ENCODE data around the gene MINK1. TPM values are rescaled to one million over a fixed set of nuclear protein-coding genes. Genes with fewer than 3 reads are reported as not detected.

The MINK1 gene
- total RNA-seq, 1 experiment from 2014 or later, result 105 TPM

- TF ChIP-seq ZNF512 (CRISPR knock-in tag; IDR thresholded peaks at IDR 0.05; ENCODE audit: borderline replicate concordance) (no peak), ESRRA (CRISPR knock-in tag; IDR thresholded peaks at IDR 0.05; ENCODE audit: borderline replicate concordance) (peak; percentile 67; the same call in 1 of the 2 replicates)
Measured at GRCh38 chr17:4880857-4881256, 47.7 kb downstream of the MINK1 start (continued).

DNA sequence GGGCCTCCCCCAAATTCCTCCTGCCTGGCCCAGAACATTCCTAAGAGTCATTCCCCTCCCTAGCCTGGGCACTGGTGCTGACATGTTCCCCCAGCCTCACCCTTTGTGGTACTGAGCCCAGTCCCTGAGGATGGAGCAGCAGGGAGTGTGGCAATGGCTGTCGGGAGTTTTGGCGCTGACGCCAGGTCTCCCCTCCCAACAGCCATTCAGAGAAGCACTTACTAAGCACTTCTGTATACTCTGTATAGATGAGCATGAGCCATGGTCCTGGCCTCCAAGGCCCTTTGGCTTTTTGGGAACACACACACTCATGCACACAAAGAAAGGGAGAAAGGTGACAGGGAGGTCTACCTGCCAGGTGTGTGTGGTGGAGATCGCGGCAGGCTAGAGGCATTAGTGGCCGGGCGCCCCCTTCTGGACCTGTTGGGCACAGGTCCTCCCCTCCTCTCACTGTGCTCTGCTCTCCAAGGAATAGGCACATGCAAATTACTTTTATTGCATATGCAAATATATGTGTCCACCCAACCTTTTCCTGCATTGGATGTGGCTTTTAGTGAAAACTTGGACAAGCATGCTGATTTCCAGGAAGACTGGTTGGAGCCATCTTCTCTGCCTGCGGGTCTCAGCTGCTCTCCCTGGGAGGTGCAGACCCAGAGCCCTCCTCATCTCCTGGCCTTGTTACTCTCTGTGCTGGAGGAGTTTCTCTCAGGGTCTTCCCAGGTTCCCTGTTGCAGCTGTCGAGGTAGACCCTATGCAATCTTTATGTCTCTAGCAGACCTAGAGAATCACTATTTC lies 48.8 kb downstream of the MINK1 start:
- H3K27ac Mint-ChIP-seq, result peak overlapping the region; percentile 83
- peaks cover 13% of the 10 kb centered on the region for H3K4me1 Mint-ChIP-seq
- no peaks in the 10 kb centered on the region for H3K27me3 Mint-ChIP-seq (ENCODE audit: low read depth)
- no peak overlapping the region for H3K4me3 Mint-ChIP-seq
- ATAC-seq, result peak; percentile 96
- ChIA-PET POLR2A (no interaction called here), CTCF (interaction anchor here (0.7 to 1.7 kb wide), 7 partner anchors 9 to 179 kb away, joined by 3 to 6 read pairs (median 4); no protein-coding TSS in a partner anchor)
- peaks cover 21% of the 10 kb centered on the region for H3K36me3 Mint-ChIP-seq
- TF ChIP-seq, protein P1, sequence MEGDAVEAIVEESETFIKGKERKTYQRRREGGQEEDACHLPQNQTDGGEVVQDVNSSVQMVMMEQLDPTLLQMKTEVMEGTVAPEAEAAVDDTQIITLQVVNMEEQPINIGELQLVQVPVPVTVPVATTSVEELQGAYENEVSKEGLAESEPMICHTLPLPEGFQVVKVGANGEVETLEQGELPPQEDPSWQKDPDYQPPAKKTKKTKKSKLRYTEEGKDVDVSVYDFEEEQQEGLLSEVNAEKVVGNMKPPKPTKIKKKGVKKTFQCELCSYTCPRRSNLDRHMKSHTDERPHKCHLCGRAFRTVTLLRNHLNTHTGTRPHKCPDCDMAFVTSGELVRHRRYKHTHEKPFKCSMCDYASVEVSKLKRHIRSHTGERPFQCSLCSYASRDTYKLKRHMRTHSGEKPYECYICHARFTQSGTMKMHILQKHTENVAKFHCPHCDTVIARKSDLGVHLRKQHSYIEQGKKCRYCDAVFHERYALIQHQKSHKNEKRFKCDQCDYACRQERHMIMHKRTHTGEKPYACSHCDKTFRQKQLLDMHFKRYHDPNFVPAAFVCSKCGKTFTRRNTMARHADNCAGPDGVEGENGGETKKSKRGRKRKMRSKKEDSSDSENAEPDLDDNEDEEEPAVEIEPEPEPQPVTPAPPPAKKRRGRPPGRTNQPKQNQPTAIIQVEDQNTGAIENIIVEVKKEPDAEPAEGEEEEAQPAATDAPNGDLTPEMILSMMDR (IDR thresholded peaks at IDR 0.05), result peak; percentile 81
- TF ChIP-seq KAT7 (CRISPR knock-in tag; IDR thresholded peaks at IDR 0.05; ENCODE audit: borderline replicate concordance), result no peak
- DNase-seq (ENCODE audit: low spot score), result peak; percentile 85
- no peaks in the 10 kb centered on the region for H3K9me3 Mint-ChIP-seq

DNA sequence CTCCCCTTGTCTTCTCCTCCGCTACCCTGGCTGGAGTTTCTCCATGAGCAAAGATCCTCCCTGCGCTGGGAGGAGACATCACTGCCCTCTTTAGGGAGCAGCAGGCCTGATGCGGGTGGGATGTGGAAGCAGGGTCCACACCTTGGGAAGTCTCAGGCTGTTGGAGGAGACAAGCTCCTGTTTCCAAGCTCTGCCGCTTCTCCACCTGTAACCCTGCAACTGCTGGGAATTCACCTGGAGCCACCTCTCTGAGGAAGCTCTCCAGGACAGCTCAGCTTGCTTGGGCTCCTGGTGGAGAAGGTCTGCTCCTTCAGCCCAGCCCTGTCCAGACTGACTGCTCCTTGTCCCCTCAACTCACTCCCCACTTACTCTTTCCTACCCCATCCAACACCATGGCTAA lies 51.3 kb downstream of the MINK1 start:
- TF ChIP-seq, protein P2, sequence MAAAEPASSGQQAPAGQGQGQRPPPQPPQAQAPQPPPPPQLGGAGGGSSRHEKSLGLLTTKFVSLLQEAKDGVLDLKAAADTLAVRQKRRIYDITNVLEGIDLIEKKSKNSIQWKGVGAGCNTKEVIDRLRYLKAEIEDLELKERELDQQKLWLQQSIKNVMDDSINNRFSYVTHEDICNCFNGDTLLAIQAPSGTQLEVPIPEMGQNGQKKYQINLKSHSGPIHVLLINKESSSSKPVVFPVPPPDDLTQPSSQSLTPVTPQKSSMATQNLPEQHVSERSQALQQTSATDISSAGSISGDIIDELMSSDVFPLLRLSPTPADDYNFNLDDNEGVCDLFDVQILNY (CRISPR knock-in tag; IDR thresholded peaks at IDR 0.05), result no peak
- no peak for TF ChIP-seq NFATC4 (CRISPR knock-in tag; IDR thresholded peaks at IDR 0.05)
- no peak for TF ChIP-seq ATF2 (CRISPR knock-in tag; IDR thresholded peaks at IDR 0.05; ENCODE audit: borderline replicate concordance, low read depth)
- POLR2A ChIA-PET, result no interaction called here
- no peak overlapping the region for H3K27ac Mint-ChIP-seq
- CTCF ChIA-PET, result interaction anchor here (0.8 to 1.2 kb wide), 2 partner anchors 46 to 174 kb away, joined by 3 to 4 read pairs; partner anchors contain the start of gene ARRB2
- H3K36me3 Mint-ChIP-seq, result peaks cover 28% of the 10 kb centered on the region
- no peaks in the 10 kb centered on the region for H3K9me3 Mint-ChIP-seq
- H3K4me1 Mint-ChIP-seq, result peaks cover 16% of the 10 kb centered on the region
- H3K27me3 Mint-ChIP-seq (ENCODE audit: low read depth), result no peaks in the 10 kb centered on the region
- DNase-seq (ENCODE audit: low spot score) (no peak), ATAC-seq (no peak)
- no peak overlapping the region for H3K4me3 Mint-ChIP-seq

DNA sequence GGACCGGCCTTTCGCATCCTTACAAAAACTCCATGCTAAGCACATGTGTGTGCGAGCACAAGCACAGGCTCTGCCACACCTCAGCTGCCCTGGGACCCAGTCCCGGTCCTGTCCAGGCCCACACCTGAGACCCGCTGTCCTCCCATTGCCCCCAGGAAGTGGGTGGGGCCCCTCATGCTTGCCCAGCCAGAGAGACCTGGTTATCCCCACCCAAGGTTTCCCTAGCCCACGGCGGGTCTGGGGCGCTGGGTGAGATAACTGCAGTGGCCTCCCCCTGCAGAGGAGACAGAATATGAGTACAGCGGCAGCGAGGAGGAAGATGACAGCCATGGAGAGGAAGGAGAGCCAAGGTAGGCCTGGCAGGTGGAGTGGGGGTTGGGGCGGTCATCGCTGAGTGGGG lies 53.7 kb downstream of the MINK1 start:
- no peak overlapping the region for H3K27ac Mint-ChIP-seq
- no peaks in the 10 kb centered on the region for H3K9me3 Mint-ChIP-seq
- peaks cover 7% of the 10 kb centered on the region for H3K4me1 Mint-ChIP-seq
- POLR2A ChIA-PET, result no interaction called here
- ATAC-seq, result no peak
- CTCF ChIA-PET, result no interaction called here
- no peak overlapping the region for H3K4me3 Mint-ChIP-seq
- H3K36me3 Mint-ChIP-seq, result peaks cover 33% of the 10 kb centered on the region
- DNase-seq (ENCODE audit: low spot score), result no peak
- no peaks in the 10 kb centered on the region for H3K27me3 Mint-ChIP-seq (ENCODE audit: low read depth)
- no peak for TF ChIP-seq SMAD3 (CRISPR knock-in tag; IDR thresholded peaks at IDR 0.05; ENCODE audit: borderline replicate concordance)
- TF ChIP-seq, protein P3, sequence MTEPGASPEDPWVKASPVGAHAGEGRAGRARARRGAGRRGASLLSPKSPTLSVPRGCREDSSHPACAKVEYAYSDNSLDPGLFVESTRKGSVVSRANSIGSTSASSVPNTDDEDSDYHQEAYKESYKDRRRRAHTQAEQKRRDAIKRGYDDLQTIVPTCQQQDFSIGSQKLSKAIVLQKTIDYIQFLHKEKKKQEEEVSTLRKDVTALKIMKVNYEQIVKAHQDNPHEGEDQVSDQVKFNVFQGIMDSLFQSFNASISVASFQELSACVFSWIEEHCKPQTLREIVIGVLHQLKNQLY (CRISPR knock-in tag; IDR thresholded peaks at IDR 0.05), result no peak
- TF ChIP-seq HMGA2 (CRISPR knock-in tag; IDR thresholded peaks at IDR 0.05), result no peak
- TF ChIP-seq ZNF416 (CRISPR knock-in tag; IDR thresholded peaks at IDR 0.05), result no peak
- TF ChIP-seq SMAD4 (CRISPR knock-in tag; IDR thresholded peaks at IDR 0.05), result no peak
- TF ChIP-seq NFATC4 (CRISPR knock-in tag; IDR thresholded peaks at IDR 0.05), result no peak
- no peak for TF ChIP-seq ATF3 (CRISPR knock-in tag; conservative IDR thresholded peaks at IDR 0.05)
- no peak for TF ChIP-seq E2F1 (CRISPR knock-in tag; IDR thresholded peaks at IDR 0.05)
- no peak for TF ChIP-seq CDX4 (CRISPR knock-in tag; IDR thresholded peaks at IDR 0.05; ENCODE audit: borderline replicate concordance)
- TF ChIP-seq, protein P4, sequence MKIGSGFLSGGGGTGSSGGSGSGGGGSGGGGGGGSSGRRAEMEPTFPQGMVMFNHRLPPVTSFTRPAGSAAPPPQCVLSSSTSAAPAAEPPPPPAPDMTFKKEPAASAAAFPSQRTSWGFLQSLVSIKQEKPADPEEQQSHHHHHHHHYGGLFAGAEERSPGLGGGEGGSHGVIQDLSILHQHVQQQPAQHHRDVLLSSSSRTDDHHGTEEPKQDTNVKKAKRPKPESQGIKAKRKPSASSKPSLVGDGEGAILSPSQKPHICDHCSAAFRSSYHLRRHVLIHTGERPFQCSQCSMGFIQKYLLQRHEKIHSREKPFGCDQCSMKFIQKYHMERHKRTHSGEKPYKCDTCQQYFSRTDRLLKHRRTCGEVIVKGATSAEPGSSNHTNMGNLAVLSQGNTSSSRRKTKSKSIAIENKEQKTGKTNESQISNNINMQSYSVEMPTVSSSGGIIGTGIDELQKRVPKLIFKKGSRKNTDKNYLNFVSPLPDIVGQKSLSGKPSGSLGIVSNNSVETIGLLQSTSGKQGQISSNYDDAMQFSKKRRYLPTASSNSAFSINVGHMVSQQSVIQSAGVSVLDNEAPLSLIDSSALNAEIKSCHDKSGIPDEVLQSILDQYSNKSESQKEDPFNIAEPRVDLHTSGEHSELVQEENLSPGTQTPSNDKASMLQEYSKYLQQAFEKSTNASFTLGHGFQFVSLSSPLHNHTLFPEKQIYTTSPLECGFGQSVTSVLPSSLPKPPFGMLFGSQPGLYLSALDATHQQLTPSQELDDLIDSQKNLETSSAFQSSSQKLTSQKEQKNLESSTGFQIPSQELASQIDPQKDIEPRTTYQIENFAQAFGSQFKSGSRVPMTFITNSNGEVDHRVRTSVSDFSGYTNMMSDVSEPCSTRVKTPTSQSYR (CRISPR knock-in tag; IDR thresholded peaks at IDR 0.05), result no peak

Data from WTC11 (cell line).